HL-60/S4 treated with retinoic acid at 250 ng/mL for 4 days and 3 days (cell line): ENCODE measurements around the gene FOXC1.

Experiments
- in situ Hi-C: fragments of 300-500 bp; cut with MboI; formaldehyde crosslinking; loops from 2 replicates; pipeline ENCODE4 v1.7.0; 2022; ENCODE audit warnings: low sequenced_read_pairs

FOXC1 gene

GRCh38 chr6:1596088-1596852, 13.4 kb upstream of the FOXC1 start:
- in situ Hi-C loops, result loop anchor here (10.0 to 25.0 kb wide), 2 partner anchors 1039 to 1341 kb away; no protein-coding TSS in a partner anchor

- in situ Hi-C loops, result loop anchor here (10.0 to 25.0 kb wide), 2 partner anchors 1038 to 1340 kb away; no protein-coding TSS in a partner anchor
These were observed 12.5 kb upstream of the FOXC1 start for GRCh38 chr6:1597121-1597744.

- in situ Hi-C loops, result loop anchor here (10.0 to 25.0 kb wide), 2 partner anchors 1037 to 1339 kb away; no protein-coding TSS in a partner anchor
These were observed 11.8 kb upstream of the FOXC1 start for GRCh38 chr6:1597924-1598323.

- in situ Hi-C loops, result loop anchor here (10.0 to 25.0 kb wide), 2 partner anchors 1036 to 1339 kb away; no protein-coding TSS in a partner anchor
These were observed 11.3 kb upstream of the FOXC1 start for GRCh38 chr6:1598433-1598832.

- in situ Hi-C loops, result loop anchor here (10.0 to 25.0 kb wide), 2 partner anchors 1036 to 1338 kb away; no protein-coding TSS in a partner anchor
These were observed 10.8 kb upstream of the FOXC1 start for GRCh38 chr6:1598886-1599285.

- in situ Hi-C loops, result loop anchor here (10.0 to 25.0 kb wide), 2 partner anchors 1035 to 1338 kb away; no protein-coding TSS in a partner anchor
These were observed 10.2 kb upstream of the FOXC1 start for GRCh38 chr6:1599469-1599868.

- in situ Hi-C loops, result no loop called here
These were observed 9.5 kb upstream of the FOXC1 start for GRCh38 chr6:1600063-1600763.

GRCh38 chr6:1600764-1601157, 9.0 kb upstream of the FOXC1 start:
- in situ Hi-C loops, result no loop called here

GRCh38 chr6:1601158-1602048, 8.3 kb upstream of the FOXC1 start:
- in situ Hi-C loops, result no loop called here

- in situ Hi-C loops, result no loop called here
These were observed 7.5 kb upstream of the FOXC1 start for GRCh38 chr6:1602049-1602713.

- in situ Hi-C loops, result no loop called here
These were observed 6.0 kb upstream of the FOXC1 start for GRCh38 chr6:1603708-1604107.

GRCh38 chr6:1604158-1605003, 5.3 kb upstream of the FOXC1 start:
- in situ Hi-C loops, result no loop called here

GRCh38 chr6:1605004-1605892, 4.5 kb upstream of the FOXC1 start:
- in situ Hi-C loops, result no loop called here

GRCh38 chr6:1605893-1606779, 3.6 kb upstream of the FOXC1 start:
- in situ Hi-C loops, result no loop called here

- in situ Hi-C loops, result no loop called here
These were observed 2.8 kb upstream of the FOXC1 start for GRCh38 chr6:1606780-1607515.

GRCh38 chr6:1607516-1608221, 2.0 kb upstream of the FOXC1 start:
- in situ Hi-C loops, result no loop called here
